Measurements from ENCODE around the gene EML6. TPM values are rescaled to one million over a fixed set of nuclear protein-coding genes. Genes with fewer than 3 reads are reported as not detected.
A peak's percentile ranks its signal among the peaks of the same experiment; 100 is the strongest.

The EML6 gene
- 0.64 and 1.5 TPM in 2 replicates for total RNA-seq (2021)
- long read RNA-seq, partial matches to known transcripts = 0 of 5 reads
- long read RNA-seq, other reads (novel, unspliced or antisense) = 4 of 5 reads

DNA sequence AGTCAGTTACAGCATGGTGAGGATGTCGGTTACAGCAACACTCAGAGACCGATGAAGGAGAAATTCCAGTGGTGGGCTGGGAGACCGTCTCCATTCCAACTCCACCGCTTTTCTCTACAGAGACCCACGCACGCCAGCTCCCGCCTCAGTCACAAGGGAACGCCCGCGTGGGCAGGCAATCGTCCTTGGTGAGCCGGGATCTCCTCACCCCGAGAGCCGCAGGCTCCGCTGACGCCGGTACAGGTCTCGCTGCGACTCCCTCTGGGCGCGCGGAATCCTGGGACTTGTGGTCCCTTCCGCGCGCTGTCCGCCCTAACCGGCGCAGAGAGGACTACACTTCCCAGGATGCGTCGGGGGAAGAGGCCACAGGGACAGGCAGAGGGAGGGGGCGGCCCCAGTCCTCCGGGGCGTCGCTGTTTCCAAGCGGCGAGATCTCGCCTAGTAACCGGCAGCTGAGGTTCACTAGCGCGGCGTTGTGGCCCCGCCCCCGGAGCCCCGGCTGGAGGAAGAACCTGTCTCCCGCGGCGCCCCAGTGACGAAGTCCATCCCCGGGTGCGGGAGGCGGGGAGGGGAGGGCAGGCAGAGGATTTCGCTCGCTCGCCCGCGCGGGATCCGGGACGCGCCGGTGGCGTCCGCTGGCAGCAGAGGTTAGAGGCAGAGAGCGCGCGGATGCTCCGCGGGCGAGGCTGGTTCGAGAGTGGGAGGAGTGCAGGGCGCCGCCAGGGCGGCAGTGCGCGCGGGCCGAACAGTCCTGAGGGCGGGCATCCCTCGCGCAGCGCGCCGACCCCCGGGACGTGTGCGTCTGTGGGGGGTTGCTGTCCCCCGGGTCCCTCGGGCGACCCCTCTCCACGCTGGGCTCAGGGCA is at the start of gene EML6:
Gene EML6 (plus strand): TSS at position 532 of the 865 bp plus-strand sequence. CDS start 1,400 bp downstream, outside the sequence.
- Histone ChIP-seq H4K8ac (replicated peaks; ENCODE audit: insufficient read length, low read depth, low read length) (no peak within 1 kb of the TSS), H2BK5ac (ENCODE audit: insufficient read length, low read length) (no peak within 1 kb of the TSS), H2AK5ac (ENCODE audit: insufficient read length, low read length) (no peak within 1 kb of the TSS), H4K5ac (ENCODE audit: insufficient read length, low read depth, low read length) (no peak within 1 kb of the TSS), H3K4me1 (ENCODE audit: insufficient read depth, low read length) (no peaks in the 10 kb centered on the region), H3K4me2 (ENCODE audit: insufficient read depth, insufficient read length, low read length) (peak within 1 kb of the TSS; percentile 97), H3K18ac (ENCODE audit: insufficient read length, low read depth, low read length) (no peak within 1 kb of the TSS), H3K14ac (ENCODE audit: insufficient read depth, low read length) (peak within 1 kb of the TSS; percentile 79; the same call in 1 of the 2 replicates), H3K56ac (ENCODE audit: insufficient read length, low read depth, low read length) (no peak within 1 kb of the TSS), H3T11ph (ENCODE audit: low read length) (no peak within 1 kb of the TSS), H2AFZ (ENCODE audit: low read length) (peak within 1 kb of the TSS; percentile 35), H4K20me1 (ENCODE audit: control insufficient read depth, insufficient read depth, insufficient read length) (no peaks in the 10 kb centered on the region), H3K27ac (ENCODE audit: insufficient read length, low read depth, low read length) (no peak within 1 kb of the TSS), H3K79me2 (ENCODE audit: insufficient read depth, low read length) (no peaks in the 10 kb centered on the region), H3K9ac (ENCODE audit: extremely low read depth, insufficient read length, low read length) (peak within 1 kb of the TSS; percentile 77), H3K9me3 (ENCODE audit: control insufficient read depth, low read depth, low read length) (no peaks in the 10 kb centered on the region), H3K27me3 (ENCODE audit: insufficient read depth, low read length) (peaks cover 22% of the 10 kb centered on the region; the same call in 1 of the 2 replicates), H2BK120ac (ENCODE audit: low read depth, low read length, poor library complexity, severe bottlenecking) (no peak within 1 kb of the TSS), H3K4ac (ENCODE audit: low read depth, low read length) (no peak within 1 kb of the TSS), H2BK20ac (ENCODE audit: low read depth, low read length, poor library complexity, severe bottlenecking) (no peak within 1 kb of the TSS), H2BK12ac (ENCODE audit: insufficient read length, low read depth, low read length) (no peak within 1 kb of the TSS), H4K91ac (ENCODE audit: insufficient read length, low read depth, low read length) (no peak within 1 kb of the TSS), H3K23ac (ENCODE audit: insufficient read length, low read depth, low read length) (no peak within 1 kb of the TSS), H3K79me1 (ENCODE audit: insufficient read depth, low read depth, low read length, poor library complexity, severe bottlenecking) (no peaks in the 10 kb centered on the region), H3K23me2 (ENCODE audit: insufficient read length, low read depth, low read length, poor library complexity, severe bottlenecking) (peaks cover 20% of the 10 kb centered on the region), H2BK15ac (ENCODE audit: low read depth, low read length) (no peak within 1 kb of the TSS)
- Mint-ChIP-seq H3K4me1 (peaks cover 10 to 14% of the 10 kb centered on the region in 2 experiments), H3K4me3 (peak within 1 kb of the TSS; percentile 91 to 92), H3K27ac (peak within 1 kb of the TSS in 2 of 3 experiments; percentile 48 to 92; a peak in 3 of 7 replicates), H3K36me3 (ENCODE audit: insufficient read depth in 1 of 3, low read depth in 3 of 3) (peaks cover 0 to 2% (median 0%) of the 10 kb centered on the region in 3 experiments; a peak in 1 of 7 replicates), H3K9me3 (no peaks in the 10 kb centered on the region; a peak in 1 of 5 replicates), H3K27me3 (ENCODE audit: low read depth) (peaks cover 62% of the 10 kb centered on the region)
- peak; percentile 99 for DNase-seq
- WGBS (ENCODE audit: extremely low coverage, insufficient read length, low lambda C conversion rate) = no CpG with 5 or more reads among the region's 90 CpGs
- TF ChIP-seq, protein P1, sequence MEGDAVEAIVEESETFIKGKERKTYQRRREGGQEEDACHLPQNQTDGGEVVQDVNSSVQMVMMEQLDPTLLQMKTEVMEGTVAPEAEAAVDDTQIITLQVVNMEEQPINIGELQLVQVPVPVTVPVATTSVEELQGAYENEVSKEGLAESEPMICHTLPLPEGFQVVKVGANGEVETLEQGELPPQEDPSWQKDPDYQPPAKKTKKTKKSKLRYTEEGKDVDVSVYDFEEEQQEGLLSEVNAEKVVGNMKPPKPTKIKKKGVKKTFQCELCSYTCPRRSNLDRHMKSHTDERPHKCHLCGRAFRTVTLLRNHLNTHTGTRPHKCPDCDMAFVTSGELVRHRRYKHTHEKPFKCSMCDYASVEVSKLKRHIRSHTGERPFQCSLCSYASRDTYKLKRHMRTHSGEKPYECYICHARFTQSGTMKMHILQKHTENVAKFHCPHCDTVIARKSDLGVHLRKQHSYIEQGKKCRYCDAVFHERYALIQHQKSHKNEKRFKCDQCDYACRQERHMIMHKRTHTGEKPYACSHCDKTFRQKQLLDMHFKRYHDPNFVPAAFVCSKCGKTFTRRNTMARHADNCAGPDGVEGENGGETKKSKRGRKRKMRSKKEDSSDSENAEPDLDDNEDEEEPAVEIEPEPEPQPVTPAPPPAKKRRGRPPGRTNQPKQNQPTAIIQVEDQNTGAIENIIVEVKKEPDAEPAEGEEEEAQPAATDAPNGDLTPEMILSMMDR (conservative IDR thresholded peaks at IDR 0.05) = peak; percentile 43; the same call in 2 of the 3 replicates
